T1000 (cell line): Measurements from ENCODE around the gene NUDT14.

Experiments used
- DNase-seq: peaks from one replicate; lab custom pipeline; 2025; ENCODE audit warnings: mixed read lengths; lab: John Stamatoyannopoulos, UW

NUDT14 gene

GRCh38 chr14:105199093-105199492, 18.0 kb upstream of the NUDT14 start:
- no peak for DNase-seq

DNA sequence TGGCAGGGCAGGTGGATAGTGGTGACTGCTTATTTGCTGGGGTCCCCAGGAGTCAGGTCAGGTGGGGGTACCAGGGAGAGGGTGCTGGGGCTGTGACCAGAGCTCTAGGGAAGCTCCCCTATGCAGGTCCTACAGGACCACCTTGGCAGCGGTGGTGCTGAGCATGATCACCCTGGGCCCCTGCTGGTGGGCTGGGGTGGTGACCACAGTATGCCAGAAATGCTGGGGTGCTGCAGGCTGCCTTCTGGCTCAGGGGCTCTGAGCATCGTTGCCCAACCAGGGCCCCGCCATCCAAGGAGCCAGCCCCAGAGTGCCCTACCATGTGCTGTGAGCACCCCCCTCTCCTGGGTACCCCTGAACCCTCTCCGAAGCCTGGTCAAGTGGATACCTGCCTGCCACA, 17.5 kb upstream of the NUDT14 start:
- DNase-seq = no peak

DNA sequence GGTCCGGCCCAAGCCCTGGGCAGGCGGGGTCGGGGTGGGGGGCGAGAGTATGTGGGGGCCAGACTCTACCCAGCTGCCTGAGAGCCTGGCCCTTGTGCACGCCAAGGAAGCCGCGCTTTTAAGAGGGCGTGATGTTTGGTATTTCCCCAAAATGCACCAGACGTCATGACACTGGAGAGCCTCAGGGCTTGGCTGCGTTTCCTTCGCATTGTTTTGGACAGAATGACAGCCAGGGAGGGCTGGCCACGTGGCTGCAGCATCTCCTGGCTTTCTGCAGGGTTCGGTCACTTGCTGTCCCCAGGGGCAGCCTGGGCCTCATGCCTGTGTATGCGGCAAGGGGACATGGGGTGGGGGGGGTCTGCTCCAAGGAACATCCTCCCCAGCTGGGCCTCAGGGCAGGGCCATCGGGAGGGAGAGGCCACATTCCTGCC, 16.1 kb upstream of the NUDT14 start:
- DNase-seq = no peak

GRCh38 chr14:105196265-105196960, 15.3 kb upstream of the NUDT14 start:
- no peak for DNase-seq

DNA sequence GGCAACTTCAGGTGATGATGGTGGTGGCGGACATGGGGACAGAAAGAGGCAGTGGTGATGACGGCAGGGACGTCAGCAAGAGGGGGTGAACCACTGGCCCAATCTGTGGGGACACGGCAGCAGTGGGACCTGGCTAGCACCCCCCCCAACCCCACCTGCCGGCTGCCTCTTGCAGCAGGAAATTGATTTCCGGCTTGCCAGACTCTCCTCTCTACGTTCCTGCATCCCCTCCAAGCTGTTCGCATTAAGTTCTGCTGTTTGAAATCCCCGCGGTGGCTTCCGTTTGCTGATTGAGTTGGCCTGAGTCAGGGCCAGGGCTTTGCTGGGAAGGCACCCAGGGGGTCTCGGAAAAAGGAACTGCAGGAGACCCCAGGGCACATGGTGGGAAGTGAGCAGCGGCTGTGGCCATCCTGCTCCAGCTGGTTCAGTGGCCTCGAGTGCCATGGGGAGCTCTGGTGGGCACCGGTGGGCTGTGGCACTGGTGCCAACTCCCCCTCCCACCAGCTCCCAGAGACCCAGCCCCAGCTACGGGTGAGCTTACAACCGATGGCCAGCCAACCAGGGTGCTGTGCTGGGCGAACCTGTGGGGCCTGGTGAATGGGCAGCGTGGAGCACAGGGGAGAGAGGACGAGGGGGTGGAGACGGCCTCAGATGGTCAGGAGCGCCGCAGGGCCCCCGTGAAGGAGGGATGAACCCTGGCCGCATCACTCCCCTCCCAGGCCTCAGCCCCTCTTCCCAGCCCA, 14.6 kb upstream of the NUDT14 start:
- no peak for DNase-seq

- no peak for DNase-seq
These were observed 13.9 kb upstream of the NUDT14 start for GRCh38 chr14:105195051-105195450.

- DNase-seq = no peak
These were observed 13.0 kb upstream of the NUDT14 start for GRCh38 chr14:105193916-105194782.

- DNase-seq = no peak
These were observed 12.0 kb upstream of the NUDT14 start for GRCh38 chr14:105192866-105193731.

- no peak for DNase-seq
These were observed 6.9 kb upstream of the NUDT14 start for GRCh38 chr14:105187935-105188524.

- no peak for DNase-seq
These were observed 6.0 kb upstream of the NUDT14 start for GRCh38 chr14:105187116-105187515.

- no peak for DNase-seq
These were observed 4.9 kb upstream of the NUDT14 start for GRCh38 chr14:105185973-105186372.

DNA sequence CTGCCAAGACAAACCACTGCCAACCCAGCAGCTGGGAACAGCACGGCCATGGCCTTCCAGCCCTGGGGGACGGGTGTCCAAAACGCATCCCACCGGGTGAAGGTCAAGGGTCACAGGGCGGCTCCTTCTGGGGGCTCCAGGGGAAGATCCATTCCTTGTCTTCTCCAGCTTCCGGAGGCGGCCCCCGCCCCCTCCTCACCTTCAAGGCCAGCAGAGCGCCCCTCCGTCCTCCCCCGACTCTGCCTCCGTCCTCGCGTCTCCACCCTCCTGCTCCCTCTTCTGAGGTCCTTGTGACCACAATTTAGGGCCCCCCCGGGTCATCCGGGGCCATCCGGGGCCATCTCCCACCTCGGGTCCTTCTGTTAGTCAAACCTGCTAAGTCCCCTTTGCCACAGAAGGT, 3.9 kb upstream of the NUDT14 start:
- DNase-seq = no peak

DNA sequence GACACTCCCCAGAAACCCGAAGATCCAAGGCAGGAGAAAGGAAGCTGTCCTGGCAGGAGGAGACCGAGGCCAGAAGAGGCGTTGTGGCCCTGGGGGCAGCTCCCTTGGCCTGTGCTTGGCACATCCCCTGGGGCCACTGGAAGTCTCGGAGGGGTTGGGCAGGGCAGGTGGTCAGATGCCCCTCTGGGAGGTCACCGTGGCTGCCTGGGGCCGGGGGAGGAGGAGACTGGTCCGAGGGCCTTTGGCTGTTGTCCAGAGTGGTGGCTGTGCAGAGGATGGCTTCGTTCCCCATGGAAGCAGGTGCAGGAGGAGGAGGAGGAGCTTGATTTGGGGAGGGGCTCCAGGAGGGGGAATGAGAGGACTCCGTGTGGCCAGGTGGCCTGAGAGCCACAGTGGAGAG, 3.3 kb upstream of the NUDT14 start:
- DNase-seq = no peak

- no peak for DNase-seq
These were observed 1.3 kb upstream of the NUDT14 start for GRCh38 chr14:105182296-105183020.

DNA sequence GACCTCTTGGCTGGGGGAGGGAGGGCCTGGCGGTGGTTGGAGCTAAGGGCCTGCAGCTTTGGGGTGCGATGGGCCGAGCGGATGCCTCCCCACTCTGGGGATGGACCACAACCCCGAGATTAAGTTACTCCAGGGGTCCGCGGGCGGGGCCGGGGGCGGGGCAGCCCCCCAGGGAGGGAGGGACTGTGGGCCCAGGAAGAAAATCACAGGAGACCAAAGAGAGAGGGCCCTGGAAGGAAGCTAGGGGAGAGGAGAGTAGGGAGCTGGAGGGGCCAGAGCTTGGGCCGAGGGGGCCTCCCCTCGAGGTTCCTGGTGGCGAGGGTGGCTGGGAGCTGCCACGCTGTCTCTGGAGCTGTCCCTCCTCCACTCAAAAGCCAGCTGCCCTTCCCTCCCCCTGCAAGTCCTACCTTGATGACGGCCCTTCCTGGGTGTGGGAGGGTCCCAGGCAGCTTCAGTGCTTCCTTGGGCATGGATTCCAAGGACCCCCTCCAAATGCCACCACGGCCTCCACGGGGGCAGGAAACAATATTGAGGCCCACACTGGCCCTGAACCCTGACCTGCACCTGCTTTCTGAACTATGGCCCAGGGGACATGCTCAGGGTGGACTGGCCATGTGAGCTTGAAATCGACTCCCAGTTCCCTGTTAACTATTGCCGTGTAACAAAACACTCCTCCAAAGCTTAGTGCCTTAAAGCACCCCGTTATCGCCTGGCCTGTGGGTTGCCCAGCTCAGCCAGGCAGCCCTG, 610 bp upstream of the NUDT14 start:
- no peak for DNase-seq

- no peak for DNase-seq
These were observed 1.9 kb downstream of the NUDT14 start for GRCh38 chr14:105179191-105179590.

GRCh38 chr14:105178868-105179140, 2.3 kb downstream of the NUDT14 start:
- DNase-seq = no peak

- DNase-seq = no peak
These were observed 2.8 kb downstream of the NUDT14 start for GRCh38 chr14:105178069-105178867.

DNA sequence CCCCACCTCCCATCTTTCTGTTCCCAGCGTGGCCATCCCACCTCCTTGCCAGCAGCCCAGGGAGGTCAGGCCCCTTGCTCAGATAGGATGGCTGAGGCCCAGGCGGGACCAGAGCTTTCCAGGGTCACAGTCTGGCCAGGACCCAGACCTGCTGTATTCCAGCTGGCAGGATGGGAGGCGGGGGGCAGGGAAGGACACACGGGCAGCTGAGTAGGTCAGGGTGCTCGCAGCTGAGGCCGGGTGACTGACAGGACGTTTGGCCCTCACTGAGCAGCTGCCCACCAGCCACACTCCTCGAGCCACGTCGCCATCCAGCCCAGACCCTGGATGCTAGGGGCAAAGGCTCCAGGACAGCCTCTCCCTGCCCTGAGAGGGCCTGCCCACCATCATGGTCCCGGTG, 4.0 kb downstream of the NUDT14 start:
- DNase-seq = no peak
